Astrocyte (in vitro differentiated cells and primary cell): ENCODE results near the gene DCBLD2. TPM values are rescaled to one million over a fixed set of nuclear protein-coding genes. Genes with fewer than 3 reads are reported as not detected.

Experiments used
- DNase-seq: peaks from one replicate; pipeline ENCODE4 v3.0.0-alpha.2; 2010; ENCODE audit warnings: low read depth
- FAIRE-seq: peaks from 2 replicates; lab custom pipeline; 2011; peaks lifted over from hg19 to GRCh38; lab: Jason Lieb, UNC
- H2AFZ ChIP-seq: 2 replicates; pipeline ENCODE4 v1.6.0; 2012; ENCODE audit warnings: low read depth, low read length, inconsistent platforms
- H3K27ac ChIP-seq: 2 replicates; pipeline ENCODE4 v1.5.1; 2011; ENCODE audit warnings: low read depth, low read length, inconsistent platforms
- H3K27me3 ChIP-seq: 2 replicates; pipeline ENCODE4 v1.6.0; 2011; ENCODE audit warnings: low read length, inconsistent platforms; ENCODE audit not compliant: insufficient read depth
- H3K36me3 ChIP-seq: 2 replicates; pipeline ENCODE4 v1.5.1; 2011; ENCODE audit warnings: low read length, inconsistent platforms; ENCODE audit not compliant: insufficient read depth
- H3K4me1 ChIP-seq: 2 replicates; pipeline ENCODE4 v1.5.1; 2011; ENCODE audit warnings: low read length, inconsistent platforms; ENCODE audit not compliant: insufficient read depth
- H3K4me2 ChIP-seq: 2 replicates; pipeline ENCODE4 v1.6.0; 2012; ENCODE audit warnings: low read length, inconsistent platforms
- H3K4me3 ChIP-seq: 2 replicates; pipeline ENCODE4 v1.5.1; 2011; ENCODE audit warnings: low read depth, mild to moderate bottlenecking, low read length, inconsistent platforms; ENCODE audit not compliant: insufficient read depth
- H3K79me2 ChIP-seq: 2 replicates; pipeline ENCODE4 v1.6.0; 2012; ENCODE audit warnings: mild to moderate bottlenecking, low read length, inconsistent platforms; ENCODE audit not compliant: insufficient read depth
- H3K9ac ChIP-seq: 2 replicates; pipeline ENCODE4 v1.6.0; 2012; ENCODE audit warnings: mild to moderate bottlenecking, low read length, inconsistent platforms
- H3K9me3 ChIP-seq: 2 replicates; pipeline ENCODE4 v1.5.1; 2012; ENCODE audit warnings: low read depth, mild to moderate bottlenecking, low read length, inconsistent platforms; ENCODE audit not compliant: insufficient read depth
- H4K20me1 ChIP-seq: 2 replicates; pipeline ENCODE4 v1.6.0; 2012; ENCODE audit warnings: low read length, inconsistent platforms; ENCODE audit not compliant: insufficient read depth
- H3K27ac Mint-ChIP-seq: one replicate; pipeline ENCODE4 v1.8.0; 2021; ENCODE audit warnings: mild to moderate bottlenecking, mixed read lengths; ENCODE audit not compliant: unreplicated experiment
- H3K27me3 Mint-ChIP-seq: one replicate; pipeline ENCODE4 v1.8.0; 2021; ENCODE audit warnings: low read depth, mixed read lengths; ENCODE audit not compliant: unreplicated experiment
- H3K36me3 Mint-ChIP-seq: one replicate; pipeline ENCODE4 v1.8.0; 2021; ENCODE audit warnings: low read depth, mixed read lengths; ENCODE audit not compliant: unreplicated experiment
- H3K4me1 Mint-ChIP-seq: one replicate; pipeline ENCODE4 v1.8.0; 2021; ENCODE audit warnings: low read depth, mixed read lengths; ENCODE audit not compliant: unreplicated experiment
- H3K4me3 Mint-ChIP-seq: one replicate; pipeline ENCODE4 v1.8.0; 2021; ENCODE audit warnings: mild to moderate bottlenecking, moderate library complexity, mixed read lengths; ENCODE audit not compliant: unreplicated experiment
- H3K9me3 Mint-ChIP-seq: one replicate; pipeline ENCODE4 v1.8.0; 2021; ENCODE audit warnings: mild to moderate bottlenecking, mixed read lengths; ENCODE audit not compliant: unreplicated experiment
- CTCF ChIP-seq: IDR thresholded peaks from 2 replicates; pipeline ENCODE4 v1.5.1; 2011; ENCODE audit warnings: low read depth, mild to moderate bottlenecking, inconsistent platforms, low read length, moderate library complexity; ENCODE audit not compliant: insufficient read depth
- EZH2 ChIP-seq: IDR thresholded peaks from 2 replicates; pipeline ENCODE4 v1.6.1; 2012; ENCODE audit warnings: mild to moderate bottlenecking, low read length, inconsistent platforms; ENCODE audit not compliant: insufficient read depth
- total RNA-seq: library from RNA; stranded (reverse); gene quantifications from 2 replicates; pipeline ENCODE4 v1.2.1, GENCODE V29; 2021

Gene DCBLD2
- total RNA-seq, 1 donor from 2014 or later: 243 TPM

DNA sequence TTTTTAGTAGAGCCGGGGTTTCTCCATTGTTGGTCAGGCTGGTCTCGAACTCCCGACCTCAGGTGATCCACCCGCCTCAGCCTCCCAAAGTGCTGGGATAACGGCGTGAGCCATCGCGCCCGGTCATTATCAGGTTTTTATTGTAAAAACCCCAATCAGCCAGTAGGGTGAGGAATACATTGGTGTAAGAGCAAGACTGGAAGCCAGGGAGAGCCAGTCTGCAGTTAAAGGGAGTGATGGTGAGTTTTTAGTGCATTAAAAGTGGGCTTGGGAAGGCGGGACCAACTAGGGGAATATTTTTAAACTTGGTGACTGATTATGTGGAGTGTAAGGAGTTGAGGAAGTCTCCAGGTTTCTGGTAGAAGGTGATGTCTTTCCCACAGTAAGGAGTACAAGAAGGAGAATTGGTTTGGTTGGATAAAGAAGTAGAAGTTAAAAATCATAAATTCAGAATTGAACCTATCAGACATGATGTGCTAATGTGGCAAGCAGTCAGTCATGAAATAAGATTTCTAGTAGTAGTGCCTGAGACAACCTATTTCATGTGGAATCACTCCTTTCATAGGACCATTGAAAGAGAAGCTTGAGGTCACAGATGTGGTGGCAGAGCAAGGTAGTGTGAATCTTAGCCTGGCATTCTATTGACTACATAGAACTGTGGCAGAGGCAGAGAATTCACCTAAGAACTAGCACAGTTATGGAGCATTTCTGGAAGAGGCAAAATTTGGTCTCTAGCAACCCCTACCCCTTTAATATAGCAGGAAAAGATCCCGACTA, 2.4 kb upstream of the DCBLD2 start:
- peak overlapping the region; percentile 65 for H3K4me2 ChIP-seq
- H3K9me3 ChIP-seq: no peaks in the 10 kb centered on the region
- H3K36me3 ChIP-seq: peaks cover 7% of the 10 kb centered on the region
- Mint-ChIP-seq H3K27ac (no peak overlapping the region), H3K4me3 (no peak overlapping the region), H3K27me3 (no peaks in the 10 kb centered on the region), H3K9me3 (no peaks in the 10 kb centered on the region), H3K36me3 (peaks cover 2% of the 10 kb centered on the region), H3K4me1 (peaks cover 28% of the 10 kb centered on the region)
- H3K79me2 ChIP-seq: peaks cover 59% of the 10 kb centered on the region
- no peak overlapping the region for H2AFZ ChIP-seq
- no peak overlapping the region for H3K4me3 ChIP-seq
- FAIRE-seq (peak; percentile 13), DNase-seq (no peak)
- peak overlapping the region; percentile 65 for H3K27ac ChIP-seq
- peak overlapping the region; percentile 58 for H3K9ac ChIP-seq
- H3K27me3 ChIP-seq: no peaks in the 10 kb centered on the region
- no peak for TF ChIP-seq CTCF
- TF ChIP-seq EZH2: no peak
- H3K4me1 ChIP-seq: peaks cover 33% of the 10 kb centered on the region
- peaks cover 18% of the 10 kb centered on the region for H4K20me1 ChIP-seq

GRCh38 chr3:98903099-98903498, 1.6 kb upstream of the DCBLD2 start:
- Histone ChIP-seq H3K4me1 (peaks cover 33% of the 10 kb centered on the region), H3K9me3 (no peaks in the 10 kb centered on the region), H3K79me2 (peaks cover 67% of the 10 kb centered on the region), H3K4me3 (peak overlapping the region; percentile 54), H3K27ac (peak overlapping the region; percentile 82), H3K4me2 (peak overlapping the region; percentile 84), H3K27me3 (no peaks in the 10 kb centered on the region), H3K9ac (peak overlapping the region; percentile 82), H2AFZ (no peak overlapping the region), H3K36me3 (peaks cover 12% of the 10 kb centered on the region), H4K20me1 (peaks cover 23% of the 10 kb centered on the region)
- FAIRE-seq (no peak), DNase-seq (peak; percentile 60)
- Mint-ChIP-seq H3K27ac (peak overlapping the region; percentile 49), H3K4me1 (peaks cover 28% of the 10 kb centered on the region), H3K9me3 (no peaks in the 10 kb centered on the region), H3K27me3 (no peaks in the 10 kb centered on the region), H3K36me3 (no peaks in the 10 kb centered on the region), H3K4me3 (peak overlapping the region; percentile 54)
- TF ChIP-seq CTCF (no peak), EZH2 (no peak)

- no peak for FAIRE-seq
- H3K4me1 ChIP-seq: peaks cover 33% of the 10 kb centered on the region
- H3K4me2 ChIP-seq: peak overlapping the region; percentile 84
- peak overlapping the region; percentile 54 for H3K4me3 ChIP-seq
- H4K20me1 ChIP-seq: peaks cover 29% of the 10 kb centered on the region
- Mint-ChIP-seq H3K9me3 (no peaks in the 10 kb centered on the region), H3K27me3 (no peaks in the 10 kb centered on the region), H3K36me3 (no peaks in the 10 kb centered on the region), H3K27ac (no peak overlapping the region), H3K4me1 (peaks cover 28% of the 10 kb centered on the region), H3K4me3 (peak overlapping the region; percentile 77)
- no peak for TF ChIP-seq EZH2
- TF ChIP-seq CTCF: no peak
- DNase-seq: no peak
- H3K27ac ChIP-seq: peak overlapping the region; percentile 82
- H2AFZ ChIP-seq: no peak overlapping the region
- H3K27me3 ChIP-seq: no peaks in the 10 kb centered on the region
- H3K36me3 ChIP-seq: peaks cover 12% of the 10 kb centered on the region
- no peaks in the 10 kb centered on the region for H3K9me3 ChIP-seq
- peak overlapping the region; percentile 82 for H3K9ac ChIP-seq
- peaks cover 69% of the 10 kb centered on the region for H3K79me2 ChIP-seq
Measured at GRCh38 chr3:98902351-98902740, 851 bp upstream of the DCBLD2 start.
